H1 (cell line): ENCODE data around the gene IRF3. TPM values are rescaled to one million over a fixed set of nuclear protein-coding genes. Genes with fewer than 3 reads are reported as not detected.

Experiments
- CTCF ChIA-PET: fragments of 300-600 bp; sonication (Branson Sonifier 250); formaldehyde crosslinking; loops from one replicate; lab custom pipeline; 2021; ENCODE audit not compliant: partially characterized antibody; lab: Charles Lee
- POLR2A ChIA-PET: fragments of 300-600 bp; sonication (Branson Sonifier 250); formaldehyde crosslinking; loops from one replicate; lab custom pipeline; 2021; ENCODE audit warnings: inconsistent platforms; ENCODE audit not compliant: partially characterized antibody; lab: Charles Lee
- DNase-seq, 2 experiments: peaks; one replicate each; pipeline versions ENCODE4 v3.0.0 to v3.0.0-alpha.2; 2010 to 2022; ENCODE audit warnings: low spot score in 2 of 2, low read depth in 1 of 2, mixed read lengths in 1 of 2
- FAIRE-seq: peaks from 2 replicates; lab custom pipeline; 2011; peaks lifted over from hg19 to GRCh38; lab: Jason Lieb, UNC
- H2AFZ ChIP-seq: 2 replicates; pipeline ENCODE4 v1.8.1; 2012; ENCODE audit warnings: low read length, inconsistent platforms
- H2AK5ac ChIP-seq: 2 replicates; pipeline ENCODE4 v1.6.1; 2013; ENCODE audit warnings: low read depth, low read length
- H2BK120ac ChIP-seq: replicated peaks from 2 replicates; pipeline ENCODE3; 2013; ENCODE audit warnings: low read depth, low read length, inconsistent platforms
- H2BK12ac ChIP-seq: 2 replicates; pipeline ENCODE4 v1.6.1; 2013; ENCODE audit warnings: low read depth, low read length
- H2BK15ac ChIP-seq: 2 replicates; pipeline ENCODE4 v1.6.1; 2013; ENCODE audit warnings: low read length
- H2BK20ac ChIP-seq: 2 replicates; pipeline ENCODE4 v1.6.1; 2013; ENCODE audit warnings: low read length
- H2BK5ac ChIP-seq: 2 replicates; pipeline ENCODE4 v1.6.1; 2013; ENCODE audit warnings: low read depth, low read length
- H3K14ac ChIP-seq: 2 replicates; pipeline ENCODE4 v1.6.1; 2013; ENCODE audit warnings: inconsistent platforms; ENCODE audit not compliant: insufficient read length
- H3K18ac ChIP-seq: 2 replicates; pipeline ENCODE4 v1.6.1; 2013; ENCODE audit warnings: low read length; ENCODE audit errors: extremely low read depth
- H3K23ac ChIP-seq: 2 replicates; pipeline ENCODE4 v1.6.1; 2013; ENCODE audit warnings: inconsistent platforms; ENCODE audit not compliant: insufficient read length
- H3K23me2 ChIP-seq: 2 replicates; pipeline ENCODE4 v1.6.1; 2013; ENCODE audit warnings: low read depth, low read length
- H3K27ac ChIP-seq: 2 replicates; pipeline ENCODE4 v1.6.1; 2011; ENCODE audit warnings: low read depth, low read length, inconsistent platforms
- H3K27me3 ChIP-seq, 4 experiments: replicated peaks in 1 of 4; 1 replicate in 1 of 4; 2 replicates in 3 of 4; pipeline versions ENCODE4 v1.6.1 to v1.8.1; 2011 to 2013; ENCODE audit warnings: low read length in 3 of 4, mild to moderate bottlenecking in 3 of 4, inconsistent platforms in 2 of 4, mixed read lengths in 2 of 4, moderate library complexity in 1 of 4; ENCODE audit not compliant: control insufficient read depth in 3 of 4, insufficient read depth in 3 of 4; ENCODE audit errors: extremely low read depth in 1 of 4
- H3K36me3 ChIP-seq, 4 experiments: 2 replicates each; pipeline versions ENCODE4 v1.6.1 to v1.8.1; 2011 to 2013; ENCODE audit warnings: mild to moderate bottlenecking in 4 of 4, low read length in 3 of 4, moderate library complexity in 2 of 4, control low read depth in 1 of 4, inconsistent platforms in 1 of 4; ENCODE audit not compliant: insufficient read depth in 4 of 4, control insufficient read depth in 2 of 4
- H3K4ac ChIP-seq: replicated peaks from 2 replicates; pipeline ENCODE3; 2013; ENCODE audit warnings: low read length, low read depth, mixed read lengths, inconsistent platforms; ENCODE audit not compliant: insufficient read length
- H3K4me1 ChIP-seq, 4 experiments: replicated peaks in 1 of 4; 1 replicate in 1 of 4; 2 replicates in 3 of 4; pipeline versions ENCODE4 v1.6.1 to v1.8.1; 2011 to 2013; ENCODE audit warnings: low read length in 3 of 4, inconsistent platforms in 2 of 4, mixed read lengths in 1 of 4; ENCODE audit not compliant: insufficient read depth in 4 of 4, control insufficient read depth in 3 of 4
- H3K4me2 ChIP-seq, 2 experiments: 2 replicates each; pipeline versions ENCODE4 v1.6.1 to v1.8.1; 2011 to 2013; ENCODE audit warnings: low read depth in 2 of 2, low read length in 2 of 2, control low read depth in 1 of 2, inconsistent platforms in 1 of 2, mild to moderate bottlenecking in 1 of 2; ENCODE audit not compliant: insufficient read depth in 1 of 2
- H3K4me3 ChIP-seq, 4 experiments: fragments of 200-600, 300-600 bp in 1 of 4; sonication (generic), shearing (Covaris generic), sonication (Bioruptor Twin) in 1 of 4; 2 replicates each; pipeline versions ENCODE4 v1.5.1 to v1.8.1; 2011 to 2016; ENCODE audit warnings: low read length in 4 of 4, low read depth in 3 of 4, control low read depth in 2 of 4, inconsistent platforms in 2 of 4, mild to moderate bottlenecking in 2 of 4, mixed read lengths in 1 of 4, moderate library complexity in 1 of 4; ENCODE audit not compliant: insufficient read depth in 2 of 4; ENCODE audit errors: extremely low read depth in 1 of 4
- H3K56ac ChIP-seq: replicated peaks from 2 replicates; pipeline ENCODE3; 2013; ENCODE audit warnings: low read depth, mild to moderate bottlenecking, mixed read lengths, low read length, inconsistent platforms; ENCODE audit not compliant: insufficient read length
- H3K79me1 ChIP-seq: 2 replicates; pipeline ENCODE4 v1.6.1; 2013; ENCODE audit warnings: low read depth, low read length, control low read depth
- H3K79me2 ChIP-seq, 2 experiments: 2 replicates each; pipeline versions ENCODE4 v1.6.1 to v1.8.1; 2012 to 2013; ENCODE audit warnings: low read length in 2 of 2, mild to moderate bottlenecking in 2 of 2, inconsistent platforms in 1 of 2; ENCODE audit not compliant: insufficient read depth in 2 of 2, control insufficient read depth in 1 of 2
- H3K9ac ChIP-seq, 4 experiments: replicated peaks in 1 of 4; 1 replicate in 1 of 4; 2 replicates in 3 of 4; pipeline versions ENCODE4 v1.6.1 to v1.8.1; 2011 to 2013; ENCODE audit warnings: low read depth in 3 of 4, low read length in 3 of 4, control low read depth in 2 of 4, mild to moderate bottlenecking in 2 of 4, moderate library complexity in 2 of 4, inconsistent platforms in 1 of 4; ENCODE audit errors: extremely low read depth in 1 of 4
- H3K9me3 ChIP-seq, 2 experiments: 2 replicates each; pipeline versions ENCODE4 v1.6.1 to v1.8.1; 2012 to 2013; ENCODE audit warnings: mild to moderate bottlenecking in 2 of 2, moderate library complexity in 2 of 2, control low read depth in 1 of 2, inconsistent platforms in 1 of 2, low read depth in 1 of 2, low read length in 1 of 2, mixed read lengths in 1 of 2; ENCODE audit not compliant: insufficient read depth in 2 of 2
- H4K20me1 ChIP-seq, 2 experiments: replicated peaks in 1 of 2; 2 replicates each; pipeline versions ENCODE3 to v1.8.1; 2011 to 2013; ENCODE audit warnings: inconsistent platforms in 2 of 2, low read length in 2 of 2, mild to moderate bottlenecking in 1 of 2; ENCODE audit not compliant: insufficient read depth in 2 of 2, control insufficient read depth in 1 of 2
- H4K5ac ChIP-seq: 2 replicates; pipeline ENCODE4 v1.6.1; 2013; ENCODE audit warnings: low read length, low read depth, mixed read lengths, inconsistent platforms; ENCODE audit not compliant: insufficient read length
- H4K8ac ChIP-seq: 2 replicates; pipeline ENCODE4 v1.8.0; 2013; ENCODE audit warnings: mild to moderate bottlenecking, moderate library complexity, low read length, inconsistent platforms; ENCODE audit not compliant: insufficient read depth; ENCODE audit errors: extremely low read depth
- H4K91ac ChIP-seq: replicated peaks from 2 replicates; pipeline ENCODE3; 2013; ENCODE audit warnings: low read length, mixed read lengths, inconsistent platforms; ENCODE audit not compliant: insufficient read length
- KDM4A ChIP-seq: IDR thresholded peaks from one replicate; pipeline ENCODE4 v1.7.1; 2012; ENCODE audit warnings: low read depth, mild to moderate bottlenecking, moderate library complexity, low read length, inconsistent platforms; ENCODE audit not compliant: severe bottlenecking
- YY1 ChIP-seq: IDR thresholded peaks from 2 replicates; pipeline ENCODE4 v1.6.1; 2011; ENCODE audit warnings: low read depth, mild to moderate bottlenecking, low read length
- ZNF274 ChIP-seq: IDR thresholded peaks from 2 replicates; pipeline ENCODE4 v1.7.0; 2012; ENCODE audit warnings: low read length, borderline replicate concordance; ENCODE audit errors: extremely low read depth
- WGBS, 2 experiments: shearing (Covaris generic) in 1 of 2; methylation state at CpG; one replicate each; pipeline versions ENCODE4 v1.1.6 to v1.1.7; 2013 to 2015; ENCODE audit warnings: low lambda C conversion rate in 2 of 2, mixed read lengths in 2 of 2, inconsistent platforms in 1 of 2, low coverage in 1 of 2, missing lambda C conversion rate in 1 of 2; ENCODE audit not compliant: insufficient replicate concordance in 2 of 2, insufficient coverage in 1 of 2, insufficient read length in 1 of 2; ENCODE audit errors: extremely low coverage in 1 of 2, missing lambda C conversion rate in 1 of 2; 5-methylcytosine and 5-hydroxymethylcytosine counted together
- polyA plus RNA-seq, 7 experiments: library from polyadenylated mRNA; depleted of rRNA in 3 of 7; stranded (reverse) in 5 of 7; unstranded in 2 of 7; fragments of >200 nt in 5 of 7; fragments of 200-250 nt in 2 of 7; gene quantifications; 1 replicate in 5 of 7; 2 replicates in 1 of 7; 4 replicates in 1 of 7; pipeline versions ENCODE4 v1.2.1 to v1.2.3, GENCODE V29; 2011 to 2013; ENCODE audit warnings: missing spikeins in 2 of 7, mixed read lengths in 2 of 7
- total RNA-seq: library from RNA; stranded (reverse); fragmentation: NEBNext Ultra II Directional; extraction: Animal tissue kit (Norgen Biotek cat#: 25700); gene quantifications from 2 replicates; pipeline ENCODE4 v1.2.1, GENCODE V29; 2021
- TF ChIP-seq, protein P1 (sequence below): IDR thresholded peaks from 2 replicates; pipeline ENCODE4 v1.6.1; 2011; ENCODE audit warnings: low read depth, mild to moderate bottlenecking, low read length; ENCODE audit not compliant: insufficient read depth

Gene IRF3
- total and polyA plus RNA-seq, 2 of the 8 experiments (the other 6 are each of a cell fraction or from before 2014, with no cell fraction given), result 103 to 114 TPM

DNA sequence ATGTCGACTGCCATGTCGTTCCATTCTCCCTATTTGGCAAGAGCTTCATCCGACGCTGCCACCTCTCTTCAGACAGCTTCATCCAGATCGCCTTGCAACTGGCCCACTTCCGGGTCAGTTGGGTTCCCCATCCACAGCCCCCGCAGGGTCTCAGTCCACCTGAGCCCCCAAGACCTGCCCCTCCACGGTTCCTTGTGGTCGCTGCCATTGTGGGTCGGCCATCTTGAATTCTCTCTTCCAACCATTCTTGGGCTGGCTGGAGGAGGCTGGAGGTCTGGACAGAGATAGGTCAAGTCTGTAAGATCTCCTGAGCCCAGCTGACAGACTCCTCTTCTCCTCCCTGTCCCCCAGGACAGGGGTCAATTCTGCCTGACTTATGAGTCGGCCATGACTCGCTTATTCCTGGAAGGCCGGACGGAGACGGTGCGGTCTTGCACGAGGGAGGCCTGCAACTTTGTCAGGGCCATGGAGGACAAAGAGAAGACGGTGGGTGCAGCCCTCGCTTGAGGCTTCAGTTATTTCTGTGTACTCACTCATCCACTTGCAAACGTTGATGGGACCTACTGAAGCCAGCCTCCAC is 44.8 kb upstream of the IRF3 start:
- Histone ChIP-seq H3K79me1 (no peaks in the 10 kb centered on the region), H3K4me3 (no peak overlapping the region), H4K8ac (no peak overlapping the region), H2AK5ac (no peak overlapping the region), H3K27ac (no peak overlapping the region), H3K23me2 (peaks cover 7% of the 10 kb centered on the region; the same call in 1 of the 2 replicates), H3K4me1 (no peaks in the 10 kb centered on the region; a peak in 1 of 7 replicates), H3K23ac (no peak overlapping the region), H2BK20ac (no peak overlapping the region), H2BK5ac (no peak overlapping the region), H4K20me1 (peaks cover 0 to 4% of the 10 kb centered on the region in 2 experiments), H3K36me3 (peaks cover 16 to 43% (median 27%) of the 10 kb centered on the region in 4 experiments), H3K56ac (no peak overlapping the region), H3K9me3 (peaks cover 0 to 2% of the 10 kb centered on the region in 2 experiments; a peak in 1 of 4 replicates), H2BK120ac (no peak overlapping the region), H3K18ac (no peak overlapping the region), H3K14ac (no peak overlapping the region), H4K91ac (no peak overlapping the region), H2BK15ac (no peak overlapping the region), H3K4ac (no peak overlapping the region), H2BK12ac (no peak overlapping the region), H2AFZ (no peak overlapping the region), H4K5ac (no peak overlapping the region), H3K4me2 (no peak overlapping the region), H3K79me2 (no peaks in the 10 kb centered on the region; a peak in 1 of 4 replicates), H3K9ac (no peak overlapping the region), H3K27me3 (no peaks in the 10 kb centered on the region)
- CTCF ChIA-PET, result interaction anchor here (0.7 to 1.0 kb wide), 4 partner anchors 9 to 95 kb away, joined by 3 to 5 read pairs (median 4); no protein-coding TSS in a partner anchor
- FAIRE-seq (no peak), DNase-seq (no peak)
- no peak for TF ChIP-seq KDM4A
- TF ChIP-seq, protein P1, sequence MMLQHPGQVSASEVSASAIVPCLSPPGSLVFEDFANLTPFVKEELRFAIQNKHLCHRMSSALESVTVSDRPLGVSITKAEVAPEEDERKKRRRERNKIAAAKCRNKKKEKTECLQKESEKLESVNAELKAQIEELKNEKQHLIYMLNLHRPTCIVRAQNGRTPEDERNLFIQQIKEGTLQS, result no peak
- TF ChIP-seq ZNF274, result no peak
- peak; percentile 70; the same call in 1 of the 2 replicates for TF ChIP-seq YY1
- WGBS, 2 experiments, result 93% methylated on average over 20 of the region's 20 CpGs; no CpG with 5 or more reads in 1 of the 2 experiments
- POLR2A ChIA-PET, result interaction anchor here (0.8 to 1.4 kb wide), 2 partner anchors 18 to 32 kb away, joined by 3 to 4 read pairs; no protein-coding TSS in a partner anchor
